ENCODE data around the gene RHOV.

Gene RHOV

GRCh38 chr15:40914013-40914412 lies 40.0 kb upstream of the RHOV start:
- peaks cover 6% of the 10 kb centered on the region; the same call in 1 of the 2 replicates for H3K4me1 ChIP-seq (ENCODE audit: insufficient read depth, low read length)
- H3K9me3 ChIP-seq (ENCODE audit: insufficient read depth, low read depth, low read length): no peaks in the 10 kb centered on the region
- H3K27ac ChIP-seq (ENCODE audit: low read length): no peak overlapping the region
- no peaks in the 10 kb centered on the region for H3K36me3 ChIP-seq (ENCODE audit: insufficient read depth, low read depth, low read length)
- H3K27me3 ChIP-seq (ENCODE audit: insufficient read depth, low read length): peaks cover 29% of the 10 kb centered on the region
- no peak overlapping the region for H3K9ac ChIP-seq (ENCODE audit: low read depth, low read length)
- H3K4me3 ChIP-seq (ENCODE audit: low read length): no peak overlapping the region

- H3K4me3 ChIP-seq (ENCODE audit: low read length): no peak overlapping the region
- H3K27me3 ChIP-seq (ENCODE audit: insufficient read depth, low read length): peaks cover 14% of the 10 kb centered on the region
- H3K27ac ChIP-seq (ENCODE audit: low read length): no peak overlapping the region
- no peaks in the 10 kb centered on the region for H3K36me3 ChIP-seq (ENCODE audit: insufficient read depth, low read depth, low read length)
- no peaks in the 10 kb centered on the region for H3K9me3 ChIP-seq (ENCODE audit: insufficient read depth, low read depth, low read length)
- peaks cover 6% of the 10 kb centered on the region; the same call in 1 of the 2 replicates for H3K4me1 ChIP-seq (ENCODE audit: insufficient read depth, low read length)
- no peak overlapping the region for H3K9ac ChIP-seq (ENCODE audit: low read depth, low read length)
Observed at GRCh38 chr15:40912478-40912877, 38.4 kb upstream of the RHOV start.

GRCh38 chr15:40911693-40912092 lies 37.7 kb upstream of the RHOV start:
- Histone ChIP-seq H3K4me1 (ENCODE audit: insufficient read depth, low read length) (peaks cover 8% of the 10 kb centered on the region; the same call in 1 of the 2 replicates), H3K4me3 (ENCODE audit: low read length) (no peak overlapping the region)

GRCh38 chr15:40911141-40911540 lies 37.1 kb upstream of the RHOV start:
- Histone ChIP-seq H3K27ac (ENCODE audit: low read length) (no peak overlapping the region), H3K4me3 (ENCODE audit: low read length) (no peak overlapping the region), H3K27me3 (ENCODE audit: insufficient read depth, low read length) (0 out of 2 replicates have a peak, but pooled peaks cover under 1% of the 10 kb centered on the region), H3K9me3 (ENCODE audit: insufficient read depth, low read depth, low read length) (no peaks in the 10 kb centered on the region), H3K9ac (ENCODE audit: low read depth, low read length) (peak overlapping the region; percentile 16; the same call in 1 of the 2 replicates), H3K36me3 (ENCODE audit: insufficient read depth, low read depth, low read length) (no peaks in the 10 kb centered on the region), H3K4me1 (ENCODE audit: insufficient read depth, low read length) (peaks cover 10% of the 10 kb centered on the region; the same call in 1 of the 2 replicates)

More at GRCh38 chr15:40911693-40912092, 37.7 kb upstream of the RHOV start:
- Histone ChIP-seq H3K27me3 (ENCODE audit: insufficient read depth, low read length) (peaks cover 6% of the 10 kb centered on the region; the same call in 1 of the 2 replicates), H3K36me3 (ENCODE audit: insufficient read depth, low read depth, low read length) (no peaks in the 10 kb centered on the region), H3K9me3 (ENCODE audit: insufficient read depth, low read depth, low read length) (no peaks in the 10 kb centered on the region), H3K27ac (ENCODE audit: low read length) (no peak overlapping the region), H3K9ac (ENCODE audit: low read depth, low read length) (no peak overlapping the region; the same call in 1 of the 2 replicates)

GRCh38 chr15:40909662-40910630 lies 35.9 kb upstream of the RHOV start:
- H3K4me1 ChIP-seq (ENCODE audit: insufficient read depth, low read length): peaks cover 15% of the 10 kb centered on the region
- no peaks in the 10 kb centered on the region for H3K27me3 ChIP-seq (ENCODE audit: insufficient read depth, low read length)
- H3K9ac ChIP-seq (ENCODE audit: low read depth, low read length): no peak overlapping the region
- H3K9me3 ChIP-seq (ENCODE audit: insufficient read depth, low read depth, low read length): no peaks in the 10 kb centered on the region
- H3K27ac ChIP-seq (ENCODE audit: low read length): no peak overlapping the region
- H3K4me3 ChIP-seq (ENCODE audit: low read length): no peak overlapping the region
- H3K36me3 ChIP-seq (ENCODE audit: insufficient read depth, low read depth, low read length): peaks cover 7% of the 10 kb centered on the region; the same call in 1 of the 2 replicates

- Histone ChIP-seq H3K4me1 (ENCODE audit: insufficient read depth, low read length) (peaks cover 15% of the 10 kb centered on the region), H3K9me3 (ENCODE audit: insufficient read depth, low read depth, low read length) (no peaks in the 10 kb centered on the region), H3K27me3 (ENCODE audit: insufficient read depth, low read length) (no peaks in the 10 kb centered on the region), H3K27ac (ENCODE audit: low read length) (no peak overlapping the region), H3K9ac (ENCODE audit: low read depth, low read length) (no peak overlapping the region), H3K4me3 (ENCODE audit: low read length) (no peak overlapping the region), H3K36me3 (ENCODE audit: insufficient read depth, low read depth, low read length) (peaks cover 20% of the 10 kb centered on the region)
Observed at GRCh38 chr15:40908095-40908494, 34.1 kb upstream of the RHOV start.

GRCh38 chr15:40906991-40907802 lies 33.2 kb upstream of the RHOV start:
- H3K4me3 ChIP-seq (ENCODE audit: low read length): peak overlapping the region; percentile 70; the same call in 1 of the 2 replicates
- peaks cover 29% of the 10 kb centered on the region for H3K36me3 ChIP-seq (ENCODE audit: insufficient read depth, low read depth, low read length)
- no peaks in the 10 kb centered on the region for H3K27me3 ChIP-seq (ENCODE audit: insufficient read depth, low read length)
- H3K9me3 ChIP-seq (ENCODE audit: insufficient read depth, low read depth, low read length): no peaks in the 10 kb centered on the region
- H3K4me1 ChIP-seq (ENCODE audit: insufficient read depth, low read length): peaks cover 15% of the 10 kb centered on the region
- no peak overlapping the region for H3K9ac ChIP-seq (ENCODE audit: low read depth, low read length)
- H3K27ac ChIP-seq (ENCODE audit: low read length): no peak overlapping the region

- Histone ChIP-seq H3K9me3 (ENCODE audit: insufficient read depth, low read depth, low read length) (no peaks in the 10 kb centered on the region), H3K36me3 (ENCODE audit: insufficient read depth, low read depth, low read length) (peaks cover 35% of the 10 kb centered on the region), H3K27me3 (ENCODE audit: insufficient read depth, low read length) (no peaks in the 10 kb centered on the region), H3K4me1 (ENCODE audit: insufficient read depth, low read length) (peaks cover 12% of the 10 kb centered on the region), H3K9ac (ENCODE audit: low read depth, low read length) (no peak overlapping the region), H3K27ac (ENCODE audit: low read length) (no peak overlapping the region), H3K4me3 (ENCODE audit: low read length) (peak overlapping the region; percentile 70; the same call in 1 of the 2 replicates)
Observed at GRCh38 chr15:40906091-40906990, 32.3 kb upstream of the RHOV start.

- Histone ChIP-seq H3K9ac (ENCODE audit: low read depth, low read length) (no peak overlapping the region), H3K4me3 (ENCODE audit: low read length) (no peak overlapping the region), H3K4me1 (ENCODE audit: insufficient read depth, low read length) (peaks cover 9% of the 10 kb centered on the region; the same call in 1 of the 2 replicates), H3K27ac (ENCODE audit: low read length) (no peak overlapping the region), H3K36me3 (ENCODE audit: insufficient read depth, low read depth, low read length) (peaks cover 51% of the 10 kb centered on the region), H3K27me3 (ENCODE audit: insufficient read depth, low read length) (no peaks in the 10 kb centered on the region), H3K9me3 (ENCODE audit: insufficient read depth, low read depth, low read length) (no peaks in the 10 kb centered on the region)
Observed at GRCh38 chr15:40904552-40905201, 30.6 kb upstream of the RHOV start.

- Histone ChIP-seq H3K4me3 (ENCODE audit: low read length) (no peak overlapping the region), H3K4me1 (ENCODE audit: insufficient read depth, low read length) (peaks cover 9% of the 10 kb centered on the region; the same call in 1 of the 2 replicates), H3K36me3 (ENCODE audit: insufficient read depth, low read depth, low read length) (peaks cover 68% of the 10 kb centered on the region), H3K9me3 (ENCODE audit: insufficient read depth, low read depth, low read length) (no peaks in the 10 kb centered on the region), H3K27ac (ENCODE audit: low read length) (no peak overlapping the region), H3K9ac (ENCODE audit: low read depth, low read length) (no peak overlapping the region), H3K27me3 (ENCODE audit: insufficient read depth, low read length) (no peaks in the 10 kb centered on the region)
Observed at GRCh38 chr15:40902605-40903561, 28.8 kb upstream of the RHOV start.
